Neural cell (in vitro differentiated cells): Measurements from ENCODE around the gene IQCN. TPM values are rescaled to one million over a fixed set of nuclear protein-coding genes. Genes with fewer than 3 reads are reported as not detected.

Source experiments
- H2AFZ ChIP-seq: fragments of 200-600, 300-800 bp; sonication (generic), shearing (Covaris generic); 2 replicates; pipeline ENCODE4 v1.6.0; 2014; ENCODE audit warnings: low read depth, mild to moderate bottlenecking, antibody characterized with exemption, low read length, moderate library complexity
- H3F3A ChIP-seq: fragments of 200-600 bp; shearing (Covaris generic); 2 replicates; pipeline ENCODE4 v1.6.1; 2016; ENCODE audit warnings: mild to moderate bottlenecking, moderate library complexity, mixed read lengths, antibody characterized with exemption, low read length; ENCODE audit not compliant: insufficient read depth, poor library complexity, severe bottlenecking
- H3K27ac ChIP-seq: fragments of 200-600, 300-800 bp; sonication (generic), shearing (Covaris generic); 2 replicates; pipeline ENCODE4 v1.5.1; 2014; ENCODE audit warnings: mild to moderate bottlenecking, low read length, moderate library complexity
- H3K27me3 ChIP-seq: fragments of 300-800, 200-600 bp; sonication (generic), shearing (Covaris generic); 2 replicates; pipeline ENCODE4 v1.6.0; 2014; ENCODE audit warnings: mild to moderate bottlenecking, low read depth, low read length, moderate library complexity; ENCODE audit not compliant: insufficient read depth
- H3K36me3 ChIP-seq: fragments of 300-800, 200-600 bp; sonication (generic), shearing (Covaris generic); 2 replicates; pipeline ENCODE4 v1.5.1; 2014; ENCODE audit warnings: mild to moderate bottlenecking, antibody characterized with exemption, low read length, moderate library complexity; ENCODE audit not compliant: insufficient read depth
- H3K4me2 ChIP-seq: fragments of 300-800, 200-600 bp; sonication (generic), shearing (Covaris generic); 2 replicates; pipeline ENCODE4 v1.6.0; 2014; ENCODE audit warnings: mild to moderate bottlenecking, low read length
- H3K4me3 ChIP-seq: fragments of 300-800, 200-600 bp; sonication (generic), shearing (Covaris generic); 2 replicates; pipeline ENCODE4 v1.5.1; 2014; ENCODE audit warnings: mild to moderate bottlenecking, low read length, moderate library complexity
- H3K79me2 ChIP-seq: fragments of 200-600 bp; shearing (Covaris generic); replicated peaks from 2 replicates; pipeline ENCODE4 v1.6.0; 2014; ENCODE audit warnings: mild to moderate bottlenecking, low read length, moderate library complexity; ENCODE audit not compliant: insufficient read depth
- H3K9ac ChIP-seq: fragments of 300-800, 200-600 bp; sonication (generic), shearing (Covaris generic); 2 replicates; pipeline ENCODE4 v1.6.1; 2016; ENCODE audit warnings: mild to moderate bottlenecking, low read length, mixed read lengths
- H3K9me2 ChIP-seq: fragments of 200-600 bp; shearing (Covaris generic); 2 replicates; pipeline ENCODE4 v1.6.1; 2016; ENCODE audit warnings: mild to moderate bottlenecking, low read length, mixed read lengths; ENCODE audit not compliant: insufficient read depth
- H3K9me3 ChIP-seq: fragments of 200-600, 300-800 bp; sonication (generic), shearing (Covaris generic); 2 replicates; pipeline ENCODE4 v1.6.1; 2016; ENCODE audit warnings: mild to moderate bottlenecking, mixed run types, low read length, moderate library complexity, mixed read lengths
- H4K20me1 ChIP-seq: fragments of 200-600 bp; shearing (Covaris generic); 2 replicates; pipeline ENCODE4 v1.6.1; 2016; ENCODE audit warnings: mild to moderate bottlenecking, mixed run types; ENCODE audit not compliant: insufficient read depth
- CTCF ChIP-seq: fragments of 450-650 bp; IDR thresholded peaks from 2 replicates; pipeline ENCODE4 v1.5.1; 2014; ENCODE audit warnings: antibody characterized with exemption, mild to moderate bottlenecking, moderate library complexity; ENCODE audit not compliant: poor library complexity, severe bottlenecking
- EP300 ChIP-seq: fragments of 450-650 bp; conservative IDR thresholded peaks from 2 replicates; pipeline ENCODE4 v1.6.1; 2014; ENCODE audit warnings: antibody characterized with exemption, mild to moderate bottlenecking, moderate library complexity; ENCODE audit not compliant: poor library complexity, severe bottlenecking
- EZH2 ChIP-seq: fragments of 200-600, 300-800 bp; shearing (Covaris generic), sonication (generic); IDR thresholded peaks from 2 replicates; pipeline ENCODE4 v1.6.1; 2014; ENCODE audit warnings: antibody characterized with exemption, low read length, borderline replicate concordance, mild to moderate bottlenecking; ENCODE audit not compliant: insufficient read depth, poor library complexity, severe bottlenecking
- MXI1 ChIP-seq: fragments of 450-650 bp; conservative IDR thresholded peaks from 2 replicates; pipeline ENCODE4 v1.6.1; 2014; ENCODE audit warnings: antibody characterized with exemption, mild to moderate bottlenecking; ENCODE audit not compliant: poor library complexity, severe bottlenecking
- POLR2AphosphoS5 ChIP-seq: IDR thresholded peaks from 2 replicates; pipeline ENCODE4 v1.6.1; 2012
- RAD21 ChIP-seq: fragments of 450-650 bp; conservative IDR thresholded peaks from 2 replicates; pipeline ENCODE4 v1.6.1; 2014; ENCODE audit warnings: antibody characterized with exemption, mild to moderate bottlenecking, moderate library complexity
- REST ChIP-seq: IDR thresholded peaks from 2 replicates; pipeline ENCODE4 v1.6.1; 2012; ENCODE audit warnings: borderline replicate concordance
- SMC3 ChIP-seq: fragments of 450-650 bp; conservative IDR thresholded peaks from 2 replicates; pipeline ENCODE4 v1.6.1; 2014; ENCODE audit warnings: antibody characterized with exemption, mild to moderate bottlenecking, moderate library complexity; ENCODE audit not compliant: poor library complexity
- TAF1 ChIP-seq: IDR thresholded peaks from 2 replicates; pipeline ENCODE4 v1.6.1; 2012; ENCODE audit warnings: low read depth
- polyA plus RNA-seq: library from polyadenylated mRNA; depleted of rRNA; stranded (reverse); fragments of >200 nt; gene quantifications from 2 replicates; pipeline ENCODE4 v1.2.3, GENCODE V29; 2014

Gene IQCN
- polyA plus RNA-seq, 1 donor from 2014 or later = 2.5 TPM

GRCh38 chr19:18309525-18310064, 35.3 kb upstream of the IQCN start:
- H3K27ac ChIP-seq = no peak overlapping the region
- TF ChIP-seq CTCF = no peak
- TF ChIP-seq POLR2AphosphoS5 = no peak
- TF ChIP-seq EP300 = no peak
- TF ChIP-seq SMC3 = no peak
- no peak for TF ChIP-seq TAF1
- no peak for TF ChIP-seq REST
- TF ChIP-seq RAD21 = no peak
- no peak for TF ChIP-seq MXI1
- no peak for TF ChIP-seq EZH2
- no peaks in the 10 kb centered on the region for H4K20me1 ChIP-seq
- H3K4me2 ChIP-seq = no peak overlapping the region
- H3K9me2 ChIP-seq = no peaks in the 10 kb centered on the region
- no peak overlapping the region for H2AFZ ChIP-seq
- no peak overlapping the region for H3K9ac ChIP-seq
- no peaks in the 10 kb centered on the region for H3K27me3 ChIP-seq
- H3K9me3 ChIP-seq = no peaks in the 10 kb centered on the region
- H3K36me3 ChIP-seq = no peaks in the 10 kb centered on the region
- no peaks in the 10 kb centered on the region for H3K79me2 ChIP-seq
- no peaks in the 10 kb centered on the region for H3F3A ChIP-seq
- no peak overlapping the region for H3K4me3 ChIP-seq

GRCh38 chr19:18308948-18309325, 34.7 kb upstream of the IQCN start:
- TF ChIP-seq RAD21 (no peak), MXI1 (no peak), REST (no peak), EZH2 (no peak), CTCF (no peak), TAF1 (no peak), POLR2AphosphoS5 (no peak)
- Histone ChIP-seq H3K4me2 (no peak overlapping the region), H3K36me3 (no peaks in the 10 kb centered on the region), H2AFZ (no peak overlapping the region), H3K9me2 (no peaks in the 10 kb centered on the region), H3K27me3 (no peaks in the 10 kb centered on the region), H4K20me1 (no peaks in the 10 kb centered on the region), H3K27ac (no peak overlapping the region), H3F3A (no peaks in the 10 kb centered on the region), H3K9me3 (no peaks in the 10 kb centered on the region), H3K9ac (no peak overlapping the region), H3K4me3 (no peak overlapping the region), H3K79me2 (no peaks in the 10 kb centered on the region)
